ENCODE measurements around the gene RAD9A.

DNA sequence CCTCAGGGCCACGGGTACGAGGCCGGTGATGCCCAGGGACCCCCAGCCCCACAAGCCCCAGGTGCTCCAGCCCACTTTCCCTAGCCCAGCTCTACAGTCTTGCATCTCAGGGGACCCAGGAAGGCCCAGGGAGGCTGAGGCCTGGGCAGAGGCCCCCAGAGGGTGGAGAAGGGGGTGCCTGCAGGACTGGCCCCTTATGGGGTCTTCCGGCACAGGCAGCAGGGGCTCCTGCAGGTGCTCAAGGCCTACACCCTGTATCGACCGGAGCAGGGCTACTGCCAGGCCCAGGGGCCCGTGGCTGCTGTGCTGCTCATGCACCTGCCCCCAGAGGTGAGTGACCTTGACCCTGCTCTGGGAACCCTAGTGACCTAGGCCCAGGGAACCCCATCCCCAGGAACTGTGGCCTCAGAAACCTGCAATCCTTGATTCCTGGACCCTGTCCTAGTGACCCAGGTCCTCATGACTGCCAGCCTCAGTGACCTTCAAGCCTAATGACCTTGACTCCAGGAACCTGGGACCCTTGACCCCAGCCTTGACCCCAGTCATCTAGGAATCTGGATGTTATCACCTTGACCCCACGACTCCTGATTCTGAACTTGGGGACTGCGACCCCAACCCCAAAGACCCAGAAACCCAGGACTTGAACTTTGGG, 14.0 kb downstream of the RAD9A start:
- no peak for TF ChIP-seq POLR2A (IDR thresholded peaks at IDR 0.05; ENCODE audit: extremely low read depth, insufficient read length)
- TF ChIP-seq, protein P1, sequence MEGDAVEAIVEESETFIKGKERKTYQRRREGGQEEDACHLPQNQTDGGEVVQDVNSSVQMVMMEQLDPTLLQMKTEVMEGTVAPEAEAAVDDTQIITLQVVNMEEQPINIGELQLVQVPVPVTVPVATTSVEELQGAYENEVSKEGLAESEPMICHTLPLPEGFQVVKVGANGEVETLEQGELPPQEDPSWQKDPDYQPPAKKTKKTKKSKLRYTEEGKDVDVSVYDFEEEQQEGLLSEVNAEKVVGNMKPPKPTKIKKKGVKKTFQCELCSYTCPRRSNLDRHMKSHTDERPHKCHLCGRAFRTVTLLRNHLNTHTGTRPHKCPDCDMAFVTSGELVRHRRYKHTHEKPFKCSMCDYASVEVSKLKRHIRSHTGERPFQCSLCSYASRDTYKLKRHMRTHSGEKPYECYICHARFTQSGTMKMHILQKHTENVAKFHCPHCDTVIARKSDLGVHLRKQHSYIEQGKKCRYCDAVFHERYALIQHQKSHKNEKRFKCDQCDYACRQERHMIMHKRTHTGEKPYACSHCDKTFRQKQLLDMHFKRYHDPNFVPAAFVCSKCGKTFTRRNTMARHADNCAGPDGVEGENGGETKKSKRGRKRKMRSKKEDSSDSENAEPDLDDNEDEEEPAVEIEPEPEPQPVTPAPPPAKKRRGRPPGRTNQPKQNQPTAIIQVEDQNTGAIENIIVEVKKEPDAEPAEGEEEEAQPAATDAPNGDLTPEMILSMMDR (IDR thresholded peaks at IDR 0.05; ENCODE audit: low read depth, low read length) = no peak
- TF ChIP-seq, protein P2, sequence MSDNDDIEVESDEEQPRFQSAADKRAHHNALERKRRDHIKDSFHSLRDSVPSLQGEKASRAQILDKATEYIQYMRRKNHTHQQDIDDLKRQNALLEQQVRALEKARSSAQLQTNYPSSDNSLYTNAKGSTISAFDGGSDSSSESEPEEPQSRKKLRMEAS (IDR thresholded peaks at IDR 0.05; ENCODE audit: low read depth, low read length) = no peak

All from NB4 (cell line).